G401.6 (cell line): ENCODE results near the gene MRPS21.

ENCODE experiments used
- FAIRE-seq: peaks from 2 replicates; lab custom pipeline; 2012; peaks lifted over from hg19 to GRCh38; lab: Jason Lieb, UNC

The MRPS21 gene

DNA sequence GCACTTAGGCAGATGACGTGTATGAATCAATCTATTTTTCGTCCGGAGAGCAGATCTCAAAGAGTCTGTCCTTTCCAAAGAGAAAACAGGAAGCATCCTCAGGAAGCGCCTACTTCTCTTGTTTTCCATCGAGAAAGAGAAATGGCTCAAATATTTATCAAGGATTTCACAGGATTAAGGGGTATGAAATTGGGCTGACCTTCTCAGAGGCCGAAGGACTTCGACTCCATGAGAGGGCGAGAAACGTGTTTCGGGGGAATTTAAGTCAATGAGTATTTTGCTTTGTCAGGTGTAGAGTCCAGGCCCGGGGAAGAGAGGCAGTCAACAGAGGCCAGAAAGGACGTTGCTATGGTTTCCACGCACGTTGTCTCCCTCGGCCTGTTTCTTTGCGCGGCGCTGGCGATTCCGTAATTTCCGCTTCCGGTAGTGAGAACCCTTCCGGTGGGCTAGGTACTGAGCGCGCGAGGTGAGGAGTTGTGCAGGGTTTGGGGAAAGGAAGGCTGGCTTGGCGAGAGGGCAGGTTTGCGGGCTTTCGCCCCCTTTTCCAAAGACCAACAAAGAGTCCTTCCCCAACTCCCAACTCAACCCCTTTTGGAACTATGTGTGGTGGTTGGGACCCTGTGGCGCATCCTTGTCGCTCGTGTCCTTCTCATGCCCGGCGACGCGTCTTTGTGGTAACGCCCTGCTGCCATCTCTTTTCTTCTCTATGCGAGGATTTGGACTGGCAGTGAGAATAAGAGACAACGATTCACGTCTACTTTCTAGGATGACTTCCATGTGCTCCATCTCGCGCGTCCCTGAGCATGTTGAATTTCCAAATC is at the start of gene MRPS21:
Gene MRPS21, plus strand, starts transcription at position 429 of the 821 bp plus-strand sequence. CDS start 506 bp downstream, outside the sequence.
- peak; percentile 90 for FAIRE-seq

DNA sequence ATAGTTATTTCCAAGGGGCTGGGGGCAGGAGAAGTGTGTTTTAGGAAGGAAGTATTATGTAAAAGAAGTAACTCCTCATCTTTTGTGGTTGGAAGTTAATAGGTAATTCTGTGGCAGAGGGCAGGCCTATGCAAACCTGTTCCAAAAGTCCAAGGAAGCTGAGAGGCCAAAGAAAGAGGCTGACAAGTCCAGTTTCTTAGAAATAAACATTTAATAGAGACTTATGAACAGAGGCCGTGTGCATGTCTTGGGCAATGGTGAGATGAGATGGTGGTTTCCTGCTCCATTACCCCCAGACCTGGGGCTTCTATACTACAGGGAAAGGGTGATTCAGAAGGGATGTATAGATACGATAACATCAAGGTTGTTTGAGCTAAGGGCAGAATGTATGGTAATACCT is 43.7 kb upstream of the MRPS21 start:
- no peak for FAIRE-seq

DNA sequence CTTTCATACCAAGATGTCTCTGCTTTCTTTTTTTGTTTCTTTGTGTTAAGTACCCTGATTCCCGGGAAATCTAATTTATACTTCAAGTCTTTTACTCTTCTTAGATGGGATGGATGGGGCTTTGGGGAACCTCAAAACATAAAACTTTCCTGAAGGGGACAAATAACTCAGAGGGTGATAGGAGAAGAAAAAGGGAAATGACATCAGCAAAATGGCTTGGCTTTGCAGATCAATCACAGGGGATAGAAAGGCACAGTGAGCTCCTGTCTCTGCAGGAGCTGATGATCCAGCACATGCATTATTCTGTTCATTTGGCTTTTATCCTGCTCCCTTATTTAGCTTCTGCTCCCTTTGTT is 37.5 kb upstream of the MRPS21 start:
- no peak for FAIRE-seq

DNA sequence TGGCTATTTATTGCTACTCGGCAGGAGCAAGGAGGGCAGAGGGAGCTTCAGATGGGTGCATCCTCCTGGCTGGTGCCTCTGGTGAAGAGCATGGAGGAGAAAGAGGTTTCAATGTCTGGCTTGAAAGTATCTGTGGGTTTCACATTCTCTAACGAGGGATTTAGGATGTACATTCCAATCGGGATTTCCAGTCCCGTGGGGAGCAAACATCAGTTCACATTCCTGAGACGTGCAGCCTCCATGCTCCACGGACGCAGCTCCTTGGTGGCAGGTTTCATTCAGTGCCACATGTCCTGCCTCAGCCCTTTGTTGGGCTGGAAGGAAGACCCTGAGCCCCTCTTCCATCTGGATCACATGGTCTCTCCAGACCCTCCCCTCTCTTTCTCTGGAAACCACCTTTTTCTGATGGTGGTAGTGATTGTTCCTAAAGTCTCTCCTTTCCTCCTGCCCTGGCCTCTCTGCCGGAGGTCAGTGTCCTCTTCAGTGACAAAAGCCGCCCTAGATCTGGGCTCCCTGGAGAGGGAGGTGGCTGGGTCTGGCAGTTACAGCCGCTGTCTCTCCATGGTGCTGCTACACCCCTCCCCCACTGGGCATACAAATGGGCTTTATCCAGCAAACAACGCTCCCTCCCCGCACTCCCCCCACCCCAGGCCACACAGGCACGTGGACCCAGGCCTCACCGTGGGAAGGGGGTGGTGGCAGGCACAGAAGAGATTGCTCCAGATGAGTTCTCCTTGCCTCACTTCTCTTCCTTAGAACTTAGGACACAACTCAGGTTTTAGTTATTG is 36.9 kb upstream of the MRPS21 start:
- no peak for FAIRE-seq

DNA sequence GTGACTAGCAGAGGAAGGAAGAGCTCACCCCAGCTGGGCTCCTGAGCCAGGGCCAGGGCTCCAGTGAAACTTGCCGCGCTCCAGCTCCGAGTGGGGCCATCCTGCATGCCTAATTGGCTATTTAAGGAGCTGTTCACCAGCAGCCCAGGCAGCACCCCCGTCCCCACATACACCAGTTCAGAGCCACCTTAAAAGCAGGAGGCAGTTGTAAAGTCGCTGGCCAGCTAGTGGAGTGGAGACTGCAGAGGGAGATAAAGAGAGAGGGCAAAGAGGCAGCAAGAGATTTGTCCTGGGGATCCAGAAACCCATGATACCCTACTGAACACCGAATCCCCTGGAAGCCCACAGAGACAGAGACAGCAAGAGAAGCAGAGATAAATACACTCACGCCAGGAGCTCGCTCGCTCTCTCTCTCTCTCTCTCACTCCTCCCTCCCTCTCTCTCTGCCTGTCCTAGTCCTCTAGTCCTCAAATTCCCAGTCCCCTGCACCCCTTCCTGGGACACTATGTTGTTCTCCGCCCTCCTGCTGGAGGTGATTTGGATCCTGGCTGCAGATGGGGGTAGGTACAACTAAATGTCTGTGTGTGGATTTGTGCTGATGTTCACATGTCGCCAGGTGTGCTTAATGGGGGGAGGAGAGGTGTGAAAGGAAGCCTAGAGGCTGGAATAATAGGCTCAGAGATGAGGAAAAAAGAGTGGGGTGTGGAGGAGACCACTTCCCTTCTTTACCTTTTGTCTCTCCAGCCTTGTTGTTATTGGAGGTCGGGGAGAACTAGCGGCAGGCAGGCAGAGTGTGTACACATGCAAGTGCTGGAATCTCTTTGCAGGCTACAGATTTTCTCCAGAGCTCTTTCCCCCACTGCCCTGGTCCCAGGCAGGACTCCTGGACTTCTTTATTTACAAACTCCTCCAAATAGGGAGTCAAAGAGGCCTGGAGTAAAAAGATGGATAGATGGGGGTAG is 35.8 kb upstream of the MRPS21 start, which contains the start of gene CA14:
Gene CA14, plus strand, starts transcription at position 151 of the 962 bp plus-strand sequence. Its CDS starts 355 bp downstream, at position 506.
- peak; percentile 67 for FAIRE-seq

DNA sequence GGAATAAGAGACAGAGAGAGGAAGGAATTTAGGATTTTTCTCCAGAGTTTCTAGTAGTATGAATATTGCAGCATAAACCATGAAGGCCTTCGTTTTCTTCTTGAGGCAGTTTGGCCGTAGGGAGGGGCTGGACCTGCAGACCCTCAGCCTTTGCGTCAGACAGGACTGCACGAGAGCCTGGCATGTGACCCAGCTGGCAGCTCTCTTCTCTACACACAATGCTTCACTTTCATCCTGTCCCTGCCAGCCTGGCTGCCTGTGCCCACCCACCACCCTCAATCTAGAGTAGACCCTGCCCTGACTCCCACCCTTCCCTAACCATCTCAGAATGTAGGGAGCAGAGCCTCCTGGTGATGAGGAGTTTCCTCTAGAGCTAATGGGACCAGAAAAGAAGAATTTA is 34.4 kb upstream of the MRPS21 start:
- no peak for FAIRE-seq

DNA sequence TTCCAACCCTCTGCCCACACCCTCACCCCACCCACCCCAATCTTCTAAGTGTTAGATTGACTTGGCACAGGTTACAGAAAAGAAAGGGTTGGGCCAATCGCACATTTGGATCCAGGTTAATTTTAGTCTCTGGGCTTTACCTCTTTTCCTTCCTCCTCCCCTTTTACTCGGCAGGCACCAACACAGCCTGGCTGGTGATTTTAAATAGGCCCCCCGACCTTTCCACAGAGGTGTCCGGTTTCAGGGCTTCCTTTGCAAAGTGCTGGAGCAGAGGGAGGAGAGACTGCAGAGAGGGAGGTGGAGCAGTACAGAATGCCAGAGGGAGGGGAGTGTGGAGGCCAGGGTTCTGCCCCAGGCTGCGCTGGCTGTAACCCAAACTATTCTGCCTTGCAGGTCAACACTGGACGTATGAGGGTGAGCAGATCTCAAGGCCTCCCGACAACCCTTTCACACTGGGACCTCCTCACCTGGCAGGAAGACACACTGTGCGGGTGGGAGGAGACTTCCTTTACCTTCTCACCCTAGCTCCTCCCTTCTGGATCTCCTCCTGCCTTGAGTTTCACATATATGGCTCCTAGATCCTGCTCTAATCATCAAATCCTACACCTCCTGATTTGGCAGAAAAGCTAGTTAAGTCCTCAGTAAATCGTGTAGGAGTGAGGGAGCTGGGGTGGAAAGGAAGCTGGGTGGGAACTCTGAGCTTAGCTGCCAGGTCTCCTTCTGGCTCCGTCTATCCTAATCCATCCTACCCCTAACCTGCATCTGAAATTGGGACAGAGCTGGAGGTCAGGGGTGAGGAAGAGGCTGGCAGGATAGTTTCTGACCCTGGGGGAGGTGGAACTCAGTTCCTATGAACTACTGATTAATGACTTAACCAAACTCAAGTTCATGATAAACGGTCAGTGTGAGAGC is 33.6 kb upstream of the MRPS21 start:
- FAIRE-seq = peak; percentile 88

DNA sequence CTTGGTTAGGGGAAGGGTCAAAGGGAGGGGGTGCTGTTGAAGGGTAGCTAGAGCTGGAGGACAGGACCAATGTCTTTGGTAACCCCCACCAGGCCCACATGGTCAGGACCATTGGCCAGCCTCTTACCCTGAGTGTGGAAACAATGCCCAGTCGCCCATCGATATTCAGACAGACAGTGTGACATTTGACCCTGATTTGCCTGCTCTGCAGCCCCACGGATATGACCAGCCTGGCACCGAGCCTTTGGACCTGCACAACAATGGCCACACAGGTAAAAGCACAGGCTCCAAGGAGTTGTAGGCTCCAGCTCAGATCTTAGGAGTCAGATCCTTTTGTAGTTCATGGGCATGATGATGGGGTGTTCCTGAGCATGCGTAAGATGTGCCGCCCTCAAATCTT is 32.3 kb upstream of the MRPS21 start:
- FAIRE-seq = no peak

DNA sequence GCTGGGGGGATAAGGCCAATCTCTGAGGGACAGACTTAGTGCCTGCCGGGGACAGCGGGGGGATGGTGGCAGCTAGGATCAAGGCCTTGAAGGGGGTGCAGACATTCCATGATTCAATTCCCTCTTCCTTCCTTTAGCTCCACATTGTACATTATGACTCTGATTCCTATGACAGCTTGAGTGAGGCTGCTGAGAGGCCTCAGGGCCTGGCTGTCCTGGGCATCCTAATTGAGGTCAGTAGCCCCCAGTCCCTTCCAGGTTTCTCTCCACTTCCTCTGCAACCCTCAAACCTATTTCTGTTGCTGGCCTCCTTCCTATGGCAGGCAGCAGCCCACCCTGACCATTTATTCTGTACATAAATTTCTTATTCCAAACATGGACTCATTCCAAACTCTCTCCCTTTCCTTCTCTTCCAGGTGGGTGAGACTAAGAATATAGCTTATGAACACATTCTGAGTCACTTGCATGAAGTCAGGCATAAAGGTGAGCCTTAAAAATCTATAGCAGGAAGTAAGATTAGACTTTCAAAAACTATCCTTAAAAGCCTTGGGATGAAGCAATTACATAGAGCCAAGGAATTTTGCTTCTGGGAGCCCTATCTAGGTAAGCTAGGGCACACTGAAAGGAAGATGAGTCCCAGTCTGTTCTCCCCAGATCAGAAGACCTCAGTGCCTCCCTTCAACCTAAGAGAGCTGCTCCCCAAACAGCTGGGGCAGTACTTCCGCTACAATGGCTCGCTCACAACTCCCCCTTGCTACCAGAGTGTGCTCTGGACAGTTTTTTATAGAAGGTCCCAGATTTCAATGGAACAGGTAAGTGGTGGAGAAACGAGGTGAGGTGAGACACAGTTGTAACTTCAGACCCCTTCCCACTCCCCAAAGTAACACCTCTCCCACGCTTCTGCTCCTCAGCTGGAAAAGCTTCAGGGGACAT is 31.0 kb upstream of the MRPS21 start:
- no peak for FAIRE-seq

DNA sequence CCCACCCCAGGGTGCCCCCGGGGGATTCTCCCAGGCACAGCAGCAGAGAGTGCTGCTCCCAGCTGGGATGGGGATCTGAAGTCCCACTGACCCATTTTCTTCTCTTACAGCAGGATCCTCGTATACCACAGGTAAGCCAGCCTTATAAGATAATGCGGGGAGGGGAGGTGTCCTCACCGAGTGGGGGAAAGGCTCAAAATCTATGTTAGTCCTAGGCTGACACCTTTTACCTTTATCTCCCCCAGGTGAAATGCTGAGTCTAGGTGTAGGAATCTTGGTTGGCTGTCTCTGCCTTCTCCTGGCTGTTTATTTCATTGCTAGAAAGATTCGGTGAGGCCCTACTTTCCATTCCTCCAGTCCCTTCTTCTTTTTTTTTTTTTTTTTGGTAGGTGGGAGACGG is 30.1 kb upstream of the MRPS21 start:
- no peak for FAIRE-seq

DNA sequence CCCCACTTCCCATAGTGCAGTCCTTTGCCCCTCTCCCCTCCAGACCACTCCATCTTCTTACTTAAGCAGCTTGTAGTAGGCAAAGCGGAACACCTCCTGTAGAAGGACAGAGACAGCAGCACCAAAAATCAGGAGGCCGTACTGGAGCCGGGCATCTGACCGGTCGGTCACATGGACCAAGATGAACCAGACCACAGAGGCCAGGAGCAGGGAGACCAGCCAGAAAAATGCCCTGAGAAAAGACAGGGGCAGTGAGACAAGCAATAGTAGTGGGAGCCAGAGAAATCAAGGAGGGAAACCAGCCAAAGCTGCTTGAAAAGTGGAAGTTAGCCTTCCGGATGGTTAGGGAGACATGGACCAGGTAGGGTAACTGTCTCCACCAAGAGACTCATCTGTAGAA is 25.8 kb upstream of the MRPS21 start:
- FAIRE-seq = no peak

DNA sequence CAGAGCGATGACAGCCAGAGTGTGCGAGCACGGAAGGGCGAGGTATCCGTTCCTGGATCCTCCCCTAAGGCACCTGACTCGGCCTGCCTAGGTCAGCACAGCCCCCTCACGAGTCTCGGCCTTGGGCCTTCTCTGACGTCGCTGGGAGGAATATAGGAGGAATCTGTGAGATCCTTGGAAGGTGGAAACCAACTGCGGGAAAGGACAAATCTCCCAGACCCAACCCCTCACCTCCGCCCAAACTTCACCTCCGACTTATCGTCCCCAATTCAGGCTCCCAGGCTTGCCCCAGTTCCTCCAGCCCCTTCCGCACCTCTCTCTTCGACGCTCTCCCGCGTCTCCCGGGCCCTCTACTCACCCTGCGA is 25.3 kb upstream of the MRPS21 start:
- FAIRE-seq = no peak

DNA sequence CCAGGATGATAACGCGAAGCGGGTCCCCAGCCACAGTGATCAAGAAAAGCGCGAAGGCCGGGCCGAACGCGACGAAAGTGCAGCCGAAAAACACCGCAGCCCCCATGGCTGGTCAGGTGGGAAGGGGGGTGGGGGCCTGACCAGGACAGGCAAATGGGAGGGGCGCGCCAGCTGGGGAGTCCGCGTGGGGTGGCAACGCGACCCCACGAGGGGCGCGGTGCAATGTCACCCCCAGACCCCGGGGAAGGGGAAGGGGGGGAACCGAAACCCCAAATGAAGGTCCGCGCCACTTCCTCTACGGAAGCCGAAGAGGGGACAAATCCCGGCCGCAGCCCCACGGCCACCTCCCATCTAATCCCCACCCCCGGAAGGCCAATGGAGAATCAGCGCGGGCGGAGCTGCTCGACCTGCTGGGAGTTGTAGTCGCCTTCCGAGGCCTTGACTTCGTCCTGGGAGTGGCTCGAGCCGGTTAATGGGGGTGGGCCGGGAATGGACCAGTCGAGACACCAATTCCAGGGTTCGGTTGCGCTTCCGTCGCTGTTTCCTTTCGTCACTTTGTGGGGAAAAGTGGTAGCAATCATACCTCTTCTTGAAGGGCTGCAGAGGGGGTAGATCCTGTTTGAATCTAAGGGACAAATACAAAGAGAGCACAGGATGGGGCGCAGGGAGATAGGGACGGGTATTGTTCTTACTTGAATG is 24.8 kb upstream of the MRPS21 start, which contains the start of gene APH1A:
Gene APH1A, minus strand, starts transcription at position 312 of the 699 bp plus-strand sequence. Its CDS starts 206 bp downstream, at position 106.
- FAIRE-seq = peak; percentile 96

DNA sequence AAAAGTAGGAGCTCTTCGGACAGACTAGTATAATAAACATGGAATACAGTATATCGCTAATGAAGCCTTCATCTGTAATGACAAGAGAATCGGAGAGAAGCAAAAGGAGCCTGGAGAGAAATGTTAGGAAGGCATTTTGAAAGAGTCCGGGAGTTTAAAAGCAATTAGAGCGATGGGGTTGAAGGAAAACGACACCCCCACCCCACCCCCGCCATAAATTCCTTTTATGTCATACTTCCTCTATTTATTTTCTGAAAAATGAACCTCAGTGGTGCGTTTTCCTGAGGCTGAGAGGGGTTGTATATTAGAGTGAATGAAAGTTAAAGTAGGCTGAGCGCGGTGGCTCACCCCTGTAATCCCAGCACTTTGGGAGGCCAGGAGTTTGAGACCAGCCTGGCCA is 24.2 kb upstream of the MRPS21 start:
- FAIRE-seq = no peak

DNA sequence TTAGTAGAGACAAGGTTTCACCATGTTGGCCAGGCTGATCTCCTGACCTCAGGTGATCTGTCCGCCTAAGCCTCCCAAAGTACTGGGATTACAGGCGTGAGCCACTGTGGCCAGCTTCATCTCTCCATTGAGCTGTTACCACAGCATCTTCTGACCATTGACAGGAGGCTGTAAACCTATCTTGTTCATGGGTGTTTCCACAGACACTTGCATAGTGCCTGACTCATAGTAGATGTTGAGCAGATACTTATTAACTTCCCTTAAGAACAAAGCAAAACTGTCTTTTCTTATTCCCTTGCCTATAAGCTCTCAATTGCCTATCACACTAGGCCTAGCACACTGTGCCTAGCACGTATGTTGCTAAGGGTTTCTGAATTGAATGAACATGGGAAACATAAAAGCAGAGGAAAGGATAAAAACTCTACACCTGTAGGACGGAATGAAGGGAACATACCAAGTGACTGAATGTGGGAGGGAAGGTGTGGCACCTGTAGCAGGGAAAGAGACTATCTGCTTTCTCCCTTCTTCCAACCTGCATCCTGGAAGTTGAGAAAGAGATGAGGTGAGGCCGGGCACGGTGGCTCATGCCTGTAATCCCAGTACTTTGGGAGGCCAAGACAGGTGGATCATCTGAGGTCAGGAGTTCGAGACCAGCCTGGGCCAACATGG is 22.2 kb upstream of the MRPS21 start:
- no peak for FAIRE-seq

DNA sequence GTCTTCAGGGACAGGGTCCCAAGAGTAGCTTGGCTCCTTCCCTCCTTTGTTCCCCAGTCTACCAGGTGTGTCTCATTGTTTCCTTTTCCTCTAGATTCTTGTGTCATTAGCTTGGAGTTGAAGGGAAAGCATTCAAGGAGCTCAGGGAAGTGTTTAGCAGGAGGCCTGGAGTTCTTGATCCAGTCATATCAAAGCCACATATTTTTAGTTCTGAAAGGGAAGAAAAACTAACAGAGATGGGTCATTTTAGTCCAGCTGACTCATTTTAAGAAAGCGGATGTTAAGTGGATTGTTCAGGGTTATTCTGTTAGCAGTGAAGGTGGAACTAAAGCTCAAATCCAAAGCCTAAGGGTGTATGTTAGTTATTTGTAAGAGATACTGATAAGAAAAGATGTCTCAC is 20.4 kb upstream of the MRPS21 start:
- no peak for FAIRE-seq

DNA sequence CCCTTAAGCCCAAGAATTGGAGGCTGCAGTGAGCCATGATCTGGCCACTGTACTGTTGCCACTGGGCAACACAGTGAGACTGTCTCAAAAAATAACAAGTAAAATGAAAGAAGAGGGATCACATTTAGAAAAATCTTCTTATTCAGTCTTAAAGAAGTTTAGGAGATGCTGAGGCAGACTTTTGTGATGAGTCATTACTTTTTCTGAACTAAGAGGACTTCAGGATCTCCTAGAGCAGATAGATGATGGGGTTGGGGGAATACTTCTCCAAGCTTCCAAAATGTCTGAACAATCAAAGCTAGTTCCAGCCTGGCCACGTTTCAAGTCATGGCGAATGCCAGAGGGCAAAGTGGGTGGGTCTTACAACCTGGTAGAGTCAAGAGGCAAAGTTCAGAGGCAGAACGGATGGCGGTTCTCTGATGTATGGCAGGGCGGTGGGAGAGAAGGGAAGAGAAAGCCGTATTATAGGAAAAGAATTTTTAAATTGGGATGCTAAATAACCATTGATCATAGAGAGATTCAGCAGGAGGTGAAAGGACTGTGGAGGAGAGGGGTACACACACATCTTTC is 13.4 kb upstream of the MRPS21 start:
- FAIRE-seq = no peak

DNA sequence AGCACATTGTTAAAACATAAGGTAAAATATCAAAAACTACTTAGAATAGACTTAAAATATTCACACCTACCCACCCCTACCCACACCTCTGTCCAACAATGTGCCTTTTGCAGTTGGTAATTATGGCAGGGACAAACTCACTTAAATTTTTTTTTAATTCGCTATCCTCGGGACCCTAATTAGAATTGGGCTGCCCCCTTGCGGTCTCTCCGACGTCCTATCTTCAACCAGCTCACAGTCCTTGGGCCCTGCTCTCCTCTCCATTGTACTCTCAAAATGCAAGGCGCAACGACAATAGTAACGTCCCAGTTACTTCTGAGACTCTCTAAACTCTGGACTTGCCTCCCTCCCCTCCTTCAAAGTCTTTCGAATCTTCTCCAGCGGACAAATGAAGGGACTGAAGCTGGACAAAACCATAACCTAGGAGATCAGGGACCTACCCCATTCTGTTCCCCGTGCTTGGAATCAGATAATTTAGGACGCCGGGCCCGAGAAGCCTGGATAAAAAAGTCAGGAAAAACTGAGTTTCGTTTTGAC is 12.4 kb upstream of the MRPS21 start:
- FAIRE-seq = peak; percentile 42
